HG03045 (cell line): ENCODE data around the gene ITGA7.

Experiments used
- ATAC-seq: cut with Tn5 transposase; IDR thresholded peaks from one replicate; pipeline ENCODE4 v1.9.1; 2021; ENCODE audit warnings: mild to moderate bottlenecking, moderate library complexity; ENCODE audit not compliant: unreplicated experiment

ITGA7 gene

DNA sequence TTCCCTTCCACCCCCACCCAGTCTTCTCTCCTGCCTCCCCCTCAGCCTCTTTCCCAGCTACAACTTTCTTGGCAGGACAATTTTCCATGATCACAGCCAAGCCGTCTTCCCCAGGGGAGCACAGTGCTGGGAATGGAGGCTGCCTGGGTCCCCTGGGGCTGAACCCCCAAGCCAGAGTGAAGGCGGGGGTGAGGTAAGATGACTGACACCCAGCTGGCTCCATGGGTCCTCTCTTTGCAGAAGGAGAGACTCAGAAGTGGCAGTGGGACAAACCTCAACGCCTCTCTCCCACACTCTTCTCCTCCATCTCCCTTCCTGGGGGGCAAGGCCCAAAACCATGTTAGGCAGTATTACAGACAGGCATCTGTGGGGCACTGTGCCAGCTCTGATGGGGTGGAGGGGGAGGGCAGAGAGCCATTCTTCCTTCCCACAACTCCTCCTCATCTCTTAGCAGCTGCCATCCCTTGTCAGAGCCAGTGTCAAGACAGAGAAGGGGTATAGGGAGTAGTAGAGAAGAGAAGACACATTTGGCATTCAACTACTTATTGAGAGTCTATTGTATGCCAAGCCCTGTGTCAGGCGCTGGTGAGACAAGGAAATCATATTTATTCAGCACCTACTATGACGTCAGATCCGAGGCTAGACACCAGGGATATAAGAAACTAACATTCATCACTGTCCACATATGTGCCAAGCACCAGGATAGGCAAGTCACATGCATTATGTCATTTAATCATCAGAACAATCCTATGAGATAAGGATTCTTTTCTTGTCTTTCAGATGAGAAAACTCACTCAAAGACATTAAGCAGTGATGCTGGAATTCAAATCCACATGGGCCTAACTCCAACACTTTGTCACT, 3.6 kb downstream of the ITGA7 start:
- ATAC-seq = no peak

DNA sequence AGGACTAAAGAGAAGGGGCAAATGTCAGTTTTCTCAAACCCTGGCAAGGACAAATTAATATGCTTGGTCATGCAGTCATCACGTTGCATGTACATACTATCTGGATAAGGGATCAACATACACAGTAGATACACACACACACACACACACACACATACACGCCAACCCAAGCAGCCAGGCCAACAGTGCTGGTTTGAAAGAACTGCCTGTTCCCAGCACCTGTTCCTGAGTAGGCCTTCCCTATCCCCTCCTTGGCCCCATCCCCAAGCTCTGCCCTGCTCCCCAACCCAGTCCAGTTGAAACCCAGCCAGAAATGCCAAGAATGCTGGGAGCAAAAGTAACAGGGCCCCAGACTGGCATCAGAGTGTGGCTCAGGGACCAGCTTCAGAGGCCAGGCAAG, 4.4 kb downstream of the ITGA7 start:
- ATAC-seq = no peak

DNA sequence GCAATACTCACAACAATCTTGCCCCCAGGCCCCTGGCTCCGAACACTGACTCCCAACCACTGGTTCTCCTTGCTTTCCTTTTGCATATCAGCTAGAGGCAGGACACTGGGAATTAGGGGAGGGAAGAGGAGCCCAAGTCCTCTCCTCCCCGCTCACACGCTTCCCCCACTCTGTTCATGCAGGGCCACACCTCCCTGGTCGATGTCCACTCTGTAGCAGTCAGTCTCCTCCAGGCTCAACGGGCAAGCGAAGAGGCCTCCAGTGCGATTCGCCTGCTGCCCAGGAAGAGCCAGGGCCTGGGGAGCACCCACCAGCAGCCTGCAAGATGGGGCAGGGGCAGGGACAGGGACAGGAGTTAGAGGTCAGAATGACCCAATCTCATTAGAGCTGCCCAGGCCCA, 4.8 kb downstream of the ITGA7 start:
- ATAC-seq = no peak

DNA sequence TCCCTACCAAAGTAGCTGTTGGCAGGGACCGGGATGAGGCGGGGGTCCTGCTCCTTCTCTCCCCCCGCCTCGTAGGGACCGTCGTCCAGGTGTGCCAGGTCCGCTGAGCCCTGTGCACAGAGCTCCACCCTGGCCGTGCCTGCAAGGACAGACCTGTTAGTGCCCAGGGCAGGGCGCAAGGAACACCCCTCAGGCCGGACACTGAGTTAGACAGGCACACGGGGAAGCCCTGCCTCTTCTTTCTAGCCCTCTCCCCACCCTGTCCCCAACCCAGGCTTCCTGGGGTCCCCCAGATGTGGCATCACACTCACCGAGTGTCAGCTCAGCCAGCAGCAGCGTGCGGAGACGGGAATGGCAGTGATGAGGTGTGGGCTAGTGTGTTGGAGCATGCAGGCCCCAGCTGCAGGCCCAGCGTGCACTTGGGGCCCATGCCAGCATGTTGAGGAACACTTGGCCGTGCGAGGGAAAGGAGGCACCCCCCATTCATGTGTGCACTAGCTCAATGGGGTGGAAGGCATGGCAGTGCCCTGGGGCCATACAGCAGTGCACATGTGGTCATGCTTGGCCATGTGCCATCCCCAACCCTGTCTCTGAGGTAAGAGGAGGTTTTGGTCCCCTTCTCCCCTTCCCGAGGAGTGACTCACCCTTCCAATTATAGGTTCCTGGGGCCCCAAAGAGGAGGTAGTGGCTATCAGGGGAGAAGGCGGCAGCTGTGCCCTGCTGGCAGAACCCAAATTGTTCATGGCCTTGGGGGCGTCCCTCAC, 7.3 kb downstream of the ITGA7 start:
- ATAC-seq = no peak

DNA sequence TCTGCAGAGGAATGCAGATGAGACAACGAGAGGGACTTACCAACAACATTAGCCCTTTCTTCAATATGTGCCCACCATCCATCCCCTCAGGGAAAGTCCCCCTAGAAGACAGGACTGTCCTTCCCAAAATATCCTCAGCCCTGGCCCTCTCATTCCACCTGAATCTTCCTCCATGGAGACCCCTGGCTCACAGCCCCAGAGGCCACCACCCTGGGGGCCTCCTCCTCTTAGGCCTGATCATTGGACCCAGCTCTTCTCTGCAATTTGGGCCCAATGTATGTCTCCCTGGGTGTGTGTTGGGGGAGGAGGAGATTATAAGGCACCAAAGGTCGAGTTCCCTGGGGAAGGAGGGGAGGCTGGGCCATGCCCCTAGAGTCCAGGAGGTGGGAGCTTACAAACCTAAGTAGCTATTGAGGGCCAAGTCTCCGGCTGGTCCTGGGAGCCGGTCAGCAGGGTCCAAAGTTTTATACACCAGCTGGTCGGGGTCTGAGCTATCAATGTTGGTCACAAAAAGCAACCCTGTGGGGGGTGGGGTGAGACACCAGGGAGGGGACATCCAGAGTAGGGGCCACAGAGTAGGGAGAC, 8.1 kb downstream of the ITGA7 start:
- ATAC-seq = no peak

DNA sequence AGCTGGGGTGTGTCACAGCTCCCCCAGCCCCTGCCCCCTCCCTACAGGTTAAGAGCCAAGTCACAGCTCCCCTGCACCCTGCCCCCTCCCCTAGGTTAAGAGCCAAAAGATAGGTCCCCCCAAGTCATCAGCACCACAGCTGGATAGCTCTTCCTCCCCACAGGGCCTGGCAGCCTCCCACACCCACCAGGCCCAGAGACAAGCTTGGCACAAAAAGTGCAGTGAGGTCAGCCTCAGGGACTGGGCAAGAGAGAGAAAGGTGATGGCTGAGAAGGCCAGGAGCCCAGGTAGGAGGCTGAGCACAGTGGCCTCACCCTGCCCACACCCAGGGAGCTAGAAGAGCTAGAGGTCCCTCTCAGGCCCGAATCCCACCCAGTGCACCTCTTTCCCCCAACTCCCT, 8.7 kb downstream of the ITGA7 start:
- ATAC-seq = no peak

DNA sequence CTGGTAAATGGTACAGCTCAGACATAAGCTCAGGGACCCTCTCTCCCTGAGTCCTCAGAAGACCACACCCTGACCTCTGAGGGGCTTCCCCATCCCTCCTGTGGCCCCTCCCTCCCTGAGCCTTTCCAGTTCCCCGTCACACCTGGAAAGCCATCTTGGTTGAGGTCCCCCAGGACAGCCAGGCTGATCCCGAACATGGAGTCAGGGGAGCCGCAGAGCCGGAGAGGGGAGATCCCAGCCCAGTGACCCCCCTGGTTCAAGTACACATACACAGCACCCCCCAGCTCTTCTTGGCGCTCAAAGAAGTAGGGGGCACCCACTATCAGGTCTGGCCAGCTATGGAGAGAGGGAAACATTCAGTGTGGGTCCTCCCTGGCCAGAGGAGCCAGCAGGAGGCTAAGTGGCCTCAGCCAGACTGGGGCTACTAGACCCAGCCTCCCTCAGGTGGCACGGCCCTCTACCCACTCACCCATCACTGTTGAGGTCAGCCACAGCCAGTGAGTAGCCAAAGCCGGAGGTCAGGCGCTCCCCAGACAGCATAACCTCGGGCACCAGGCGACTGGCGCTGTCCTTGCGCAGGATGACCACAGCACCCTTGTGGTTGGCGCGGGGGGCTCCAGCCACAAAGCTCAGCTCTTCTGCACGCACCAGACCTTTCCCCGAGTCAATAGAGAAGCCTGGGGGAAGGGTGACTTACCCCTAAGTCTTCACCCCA, 9.3 kb downstream of the ITGA7 start:
- no peak for ATAC-seq

DNA sequence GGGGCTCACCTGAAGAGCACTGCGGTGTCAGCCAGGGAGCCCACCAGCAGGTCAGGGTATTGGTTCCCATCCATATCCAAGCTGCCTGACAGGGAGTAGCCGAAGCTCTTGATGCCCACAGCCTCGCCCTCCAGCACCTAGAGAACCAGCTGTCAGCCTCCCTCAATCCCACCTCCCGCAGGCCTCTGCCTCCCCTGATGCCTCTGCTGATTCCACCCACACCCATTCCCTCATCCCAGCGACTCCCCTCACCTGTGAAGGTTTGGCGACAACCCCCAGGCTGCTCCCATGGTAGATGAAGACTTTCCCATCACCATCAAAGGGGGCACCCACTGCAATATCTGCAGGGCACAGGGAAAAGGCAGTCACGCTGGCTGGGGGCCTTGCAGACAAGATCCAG, 10.0 kb downstream of the ITGA7 start:
- ATAC-seq = no peak

DNA sequence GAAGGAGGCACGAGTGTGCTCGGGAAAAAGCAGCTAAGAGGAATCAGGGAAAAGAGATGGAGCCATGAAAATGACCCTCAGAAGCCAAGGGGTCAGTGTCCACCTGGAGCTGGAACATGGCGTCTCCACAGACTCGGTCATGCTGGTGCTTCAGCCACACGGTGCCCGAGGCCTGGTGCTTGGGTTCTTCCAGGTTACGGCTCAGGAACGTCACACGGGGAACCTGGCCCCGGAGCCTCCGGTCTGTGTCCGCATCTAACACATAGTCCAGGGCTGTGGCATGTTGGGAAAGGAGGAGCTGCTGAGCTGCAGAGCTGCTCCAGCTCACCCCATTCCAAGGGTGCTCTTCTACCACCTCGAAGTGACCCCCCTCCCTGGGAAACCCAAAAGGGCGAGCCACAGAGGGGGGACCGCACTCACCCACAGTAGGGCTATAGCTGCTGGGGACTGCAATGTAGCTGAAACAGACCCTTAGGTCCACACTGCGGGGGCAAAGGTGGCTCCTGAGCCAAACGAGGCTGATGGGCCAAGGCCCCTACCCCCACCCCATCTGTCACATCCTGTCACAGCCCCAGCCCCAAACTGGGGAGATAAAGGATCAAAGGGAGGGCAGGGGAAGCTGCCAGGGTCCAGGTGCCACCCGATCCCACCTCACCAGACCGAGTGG, 10.8 kb downstream of the ITGA7 start:
- ATAC-seq = no peak

DNA sequence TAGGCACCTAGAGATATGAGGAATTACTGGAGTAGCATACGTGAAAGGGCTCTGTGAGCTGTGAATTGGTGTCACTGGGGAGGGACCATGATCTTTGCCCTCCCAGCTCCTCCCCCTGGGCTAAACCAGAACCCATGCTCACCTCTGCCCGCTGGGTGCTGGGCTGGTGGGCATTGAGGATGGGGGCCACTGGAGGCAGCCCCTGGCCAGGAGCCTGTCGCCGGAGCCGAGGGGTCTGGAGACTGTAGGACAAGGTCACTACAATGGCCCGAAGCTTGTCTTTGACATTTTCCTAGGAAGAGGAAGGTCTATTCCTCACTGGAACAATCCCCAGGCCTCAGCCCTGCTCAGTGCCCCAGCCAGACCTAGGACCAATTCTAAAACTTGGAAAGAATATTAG, 11.6 kb downstream of the ITGA7 start:
- no peak for ATAC-seq

DNA sequence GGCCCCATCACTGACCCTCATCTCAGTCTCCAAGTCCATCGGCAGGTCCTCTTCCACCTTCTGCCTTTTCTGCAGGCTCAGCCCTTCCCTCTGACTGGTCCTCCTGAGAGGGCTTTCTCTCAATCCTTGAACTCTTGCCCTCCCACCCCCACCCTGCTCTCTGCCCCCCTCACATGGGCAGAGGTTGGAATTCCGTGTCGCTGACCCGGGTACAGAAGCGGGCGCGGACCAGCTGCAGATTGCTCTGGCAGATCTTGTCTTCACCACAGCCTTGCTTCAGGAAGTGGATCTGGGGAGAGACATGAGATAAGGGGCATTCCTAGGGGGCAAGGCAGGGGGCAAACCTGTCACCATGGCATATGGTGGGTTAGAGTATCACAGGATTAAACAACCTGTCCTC, 12.4 kb downstream of the ITGA7 start:
- no peak for ATAC-seq

DNA sequence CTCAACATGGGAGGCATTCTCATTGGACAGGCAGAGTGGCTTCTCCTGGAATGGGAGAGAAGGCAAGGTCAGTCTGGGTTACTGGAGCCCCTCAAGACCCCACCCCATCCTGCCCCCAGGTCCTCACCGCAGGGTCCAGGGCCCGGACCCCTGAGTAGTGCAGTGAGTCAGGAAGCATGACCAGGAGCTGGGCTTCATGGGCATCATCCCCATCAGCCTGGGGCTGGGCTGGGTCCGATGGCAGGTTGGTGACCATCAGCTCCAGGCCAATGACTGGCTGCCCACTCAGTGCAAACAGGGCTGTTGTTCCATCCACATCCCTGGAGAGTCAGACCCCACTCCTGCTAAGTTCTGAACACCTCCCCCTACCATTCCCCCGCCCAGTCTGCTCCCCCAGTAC, 13.1 kb downstream of the ITGA7 start:
- ATAC-seq = no peak

DNA sequence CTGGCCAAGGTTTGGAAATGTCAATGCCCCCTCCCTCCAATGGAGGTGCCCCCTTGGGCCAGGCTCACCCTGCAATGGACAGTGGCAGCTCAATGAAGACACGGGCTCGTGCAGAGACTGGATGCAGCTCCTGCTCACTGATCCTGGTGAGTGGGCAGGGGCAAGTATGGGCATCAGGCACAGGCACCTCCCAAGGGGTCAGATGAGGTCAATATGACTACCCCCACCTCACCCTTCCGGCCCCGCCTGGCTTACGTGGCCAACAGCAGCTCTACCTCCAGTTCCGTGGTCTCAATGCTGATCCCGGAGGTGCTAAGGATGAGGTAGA, 13.6 kb downstream of the ITGA7 start:
- no peak for ATAC-seq

DNA sequence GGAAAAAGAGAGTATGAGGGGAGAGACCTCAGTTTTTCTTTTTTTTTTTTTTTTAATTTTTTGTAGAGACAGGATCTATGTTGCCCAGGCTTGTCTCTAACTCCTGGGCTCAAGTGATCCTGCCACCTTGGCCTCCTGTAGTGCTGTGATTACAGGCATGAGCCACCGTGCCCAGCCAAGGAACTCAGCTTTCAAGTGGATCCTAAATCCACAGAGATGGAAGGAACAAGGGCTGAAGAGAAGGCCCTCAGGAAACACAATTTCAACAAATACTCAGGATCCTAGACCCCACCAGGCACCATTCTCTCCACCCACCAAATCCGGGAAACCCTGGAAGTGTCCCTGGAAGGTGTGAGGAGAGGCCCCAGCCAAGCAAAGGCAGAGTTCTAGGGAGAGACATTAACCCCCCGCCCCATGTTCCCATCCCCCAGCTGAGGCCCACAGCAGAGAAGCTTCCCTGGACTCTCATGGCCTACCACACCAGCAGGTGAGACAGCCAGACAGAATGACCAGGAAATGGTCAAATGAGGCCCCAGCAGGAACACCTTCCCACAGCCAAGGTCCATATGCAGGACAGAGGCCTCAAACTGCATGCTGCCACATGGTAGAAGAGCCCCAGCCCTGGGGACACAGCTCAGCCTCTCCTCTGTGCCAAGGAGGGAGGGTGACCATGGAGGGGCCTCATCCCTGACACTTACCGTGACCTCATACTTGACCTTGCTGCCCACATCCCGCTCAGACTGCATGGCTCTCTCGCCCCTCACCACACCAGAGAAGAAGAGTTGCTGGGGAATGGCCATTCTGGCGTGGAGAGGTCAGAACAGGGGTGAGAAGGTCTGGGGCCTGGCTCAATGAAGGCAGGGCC, 14.1 kb downstream of the ITGA7 start:
- no peak for ATAC-seq

DNA sequence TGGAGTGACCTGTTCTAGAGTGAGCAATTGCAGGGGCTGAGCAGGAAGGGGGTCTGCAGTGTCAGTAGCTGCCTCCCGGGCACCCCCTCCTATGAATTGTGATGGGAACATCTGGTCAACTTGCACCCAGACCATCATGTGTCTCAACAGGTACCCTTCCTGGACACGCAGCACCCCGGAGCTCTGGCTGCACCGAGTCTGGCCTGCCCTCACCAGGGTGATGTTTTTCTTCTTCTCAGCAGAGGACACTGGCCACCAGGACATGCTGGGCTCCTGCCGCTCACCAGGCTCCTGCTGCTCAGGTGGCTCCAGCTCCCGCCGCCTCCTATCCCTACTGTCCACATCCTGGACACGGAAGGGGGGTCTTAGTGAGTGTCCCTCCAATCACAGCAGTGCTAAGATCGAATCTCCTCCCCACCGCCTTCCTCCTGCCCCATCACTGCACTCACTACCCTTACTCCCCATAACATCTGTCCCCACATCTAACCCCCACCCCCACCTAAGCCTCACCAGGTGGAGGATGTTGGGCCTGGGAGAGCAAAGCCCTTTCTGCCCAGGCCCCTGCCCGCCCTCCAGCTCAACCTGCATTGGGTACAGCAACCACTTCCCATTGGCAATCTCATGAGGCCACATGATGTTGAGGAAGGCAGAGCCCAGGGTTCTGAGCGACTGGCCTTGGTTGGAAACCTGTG, 14.9 kb downstream of the ITGA7 start:
- no peak for ATAC-seq

DNA sequence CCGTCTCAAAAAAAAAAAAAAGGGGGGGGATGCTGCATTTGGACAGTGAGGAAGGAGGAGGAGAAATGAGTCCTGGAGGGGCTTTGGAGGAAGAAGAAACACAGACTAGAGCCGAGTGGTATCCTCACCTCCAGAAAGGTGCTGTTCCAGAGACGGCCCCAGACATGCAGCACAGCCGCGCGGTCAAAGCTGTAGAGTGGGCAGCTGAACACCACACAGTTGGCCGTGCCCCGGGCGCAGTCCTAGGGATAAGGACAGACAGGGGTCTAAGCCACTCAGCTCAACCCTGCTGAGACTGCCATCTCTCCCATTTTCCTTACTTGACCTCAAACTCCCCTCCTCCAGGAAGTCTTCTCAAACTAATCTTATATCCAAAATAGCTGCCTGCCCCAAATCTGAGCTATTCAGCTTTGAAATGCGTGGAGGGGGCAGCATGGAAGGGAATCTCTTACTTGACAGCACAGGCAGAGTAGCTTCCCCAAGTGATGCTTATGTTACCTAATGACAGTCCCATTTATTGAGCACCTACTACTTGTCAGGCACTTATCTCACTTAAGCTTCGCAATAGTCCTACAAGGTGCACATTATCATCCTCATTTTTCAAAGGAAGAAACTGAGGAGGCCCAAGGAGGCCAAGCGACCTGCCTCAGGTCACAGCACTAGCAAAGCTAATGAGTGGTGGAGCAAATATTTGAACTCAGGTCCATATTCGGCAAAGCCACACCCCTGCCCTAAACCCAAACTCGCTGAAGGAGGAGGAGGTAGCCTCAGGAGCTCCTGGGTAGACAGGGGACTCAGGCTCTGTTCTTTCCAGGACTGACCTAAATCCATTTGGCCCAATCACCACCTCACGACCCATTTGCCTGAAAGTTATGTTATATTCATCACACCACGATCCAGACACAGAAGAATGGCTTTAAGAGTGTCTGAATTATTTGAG, 18.7 kb downstream of the ITGA7 start:
- no peak for ATAC-seq

DNA sequence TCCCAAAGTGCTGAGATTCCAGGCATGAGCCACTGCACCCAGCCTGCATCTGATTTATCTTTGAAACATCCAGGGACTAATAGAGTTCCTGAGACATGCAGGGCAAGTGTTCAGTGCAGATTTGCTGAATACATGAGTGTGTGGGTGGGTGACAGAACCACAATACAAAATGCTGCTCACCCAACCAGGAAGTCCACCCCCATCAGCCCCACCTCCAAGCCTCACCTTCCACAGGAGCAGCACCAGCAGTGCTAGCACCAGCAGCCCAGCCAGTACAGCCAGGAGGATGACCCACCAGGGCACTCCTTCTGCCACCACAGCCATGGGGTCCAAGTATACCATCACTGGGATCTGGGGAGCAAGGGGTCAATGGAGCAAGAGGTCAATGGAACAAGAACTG, 20.0 kb downstream of the ITGA7 start:
- no peak for ATAC-seq

DNA sequence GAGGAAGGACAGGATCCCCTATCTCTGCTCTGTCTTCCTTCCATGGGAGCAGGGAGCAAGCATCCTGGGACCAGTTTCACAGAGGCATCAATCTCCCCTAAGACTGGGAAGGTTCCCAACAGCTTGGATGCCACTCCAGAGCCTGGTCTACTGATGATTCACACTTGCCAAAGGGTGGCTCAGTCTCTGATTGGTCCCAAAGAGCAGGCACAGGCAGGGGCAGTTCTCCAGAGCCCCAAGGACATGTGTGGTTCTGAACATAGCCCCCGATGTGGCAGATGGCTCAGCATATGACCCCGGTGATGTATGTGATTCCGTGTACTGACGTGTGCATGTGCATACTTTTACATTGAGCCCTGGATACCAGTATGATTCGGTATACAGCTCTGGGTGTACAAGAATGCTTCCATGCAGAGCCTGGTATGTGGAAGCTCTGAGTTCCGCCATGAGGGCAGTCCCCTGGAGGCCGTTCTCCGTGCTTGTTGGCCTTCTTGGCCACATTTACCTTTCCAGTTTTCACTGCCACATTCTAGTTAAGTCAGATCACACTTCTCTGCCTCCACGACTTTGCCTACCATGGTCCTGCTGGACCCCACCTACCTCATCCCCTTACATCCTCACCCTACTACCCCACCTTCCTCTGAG, 21.2 kb downstream of the ITGA7 start:
- ATAC-seq = no peak
